Measurements from ENCODE around the gene DYTN. TPM values are rescaled to one million over a fixed set of nuclear protein-coding genes. Genes with fewer than 3 reads are reported as not detected.

DYTN gene
- total and polyA plus RNA-seq, 8 donors: not detected

- no peak for FAIRE-seq
- Histone ChIP-seq H3K27ac (no peak overlapping the region), H3K9me3 (no peaks in the 10 kb centered on the region), H3K4me3 (no peak overlapping the region), H3K36me3 (no peaks in the 10 kb centered on the region), H3K27me3 (peaks cover 0 to 4% (median 0%) of the 10 kb centered on the region in 4 donors), H3K4me1 (no peaks in the 10 kb centered on the region)
- TF ChIP-seq CTCF (IDR thresholded peaks at IDR 0.05): no peak
- whole genome bisulfite sequencing, 2 donors: 71 to 74% methylated on average over 3 of the region's 3 CpGs
- intact Hi-C loops (cut with DNase I): loop anchor here in 1 of 3 donors (10.0 kb wide), 1 partner anchor 776 kb away; no protein-coding TSS in a partner anchor
- DNase-seq: no peak
- ATAC-seq: no peak
These were observed 19.4 kb downstream of the DYTN start for GRCh38 chr2:206698811-206699210.

- intact Hi-C loops (cut with DNase I): loop anchor here in 1 of 3 donors (10.0 kb wide), 1 partner anchor 778 kb away; no protein-coding TSS in a partner anchor
- no peak for ATAC-seq
- H3K27ac ChIP-seq: no peak overlapping the region
These were observed 21.3 kb downstream of the DYTN start for GRCh38 chr2:206696910-206697309.

GRCh38 chr2:206693399-206694137 is 24.6 kb downstream of the DYTN start:
- no peak overlapping the region for H3K4me3 ChIP-seq
- intact Hi-C loops (cut with DNase I): loop anchor here in 1 of 3 donors (10.0 kb wide), 1 partner anchor 781 kb away; no protein-coding TSS in a partner anchor
- DNase-seq (peak in 2 of 6 donors; percentile 7 to 21), FAIRE-seq (peak; percentile 83), ATAC-seq (peak; percentile 46 to 86 (median 82))
- no peak overlapping the region for H3K27ac ChIP-seq
- peak; percentile 21 to 50 (median 43) for TF ChIP-seq CTCF (IDR thresholded peaks at IDR 0.05)
- no peaks in the 10 kb centered on the region for H3K9me3 ChIP-seq
- 23 to 26% methylated on average over 5 of the region's 5 CpGs for WGBS, 2 donors
- no peaks in the 10 kb centered on the region for H3K27me3 ChIP-seq
- H3K36me3 ChIP-seq: no peaks in the 10 kb centered on the region
- no peaks in the 10 kb centered on the region for H3K4me1 ChIP-seq

More at GRCh38 chr2:206696910-206697309, 21.3 kb downstream of the DYTN start:
- DNase-seq (no peak), FAIRE-seq (no peak)
- TF ChIP-seq CTCF (IDR thresholded peaks at IDR 0.05): no peak
- Histone ChIP-seq H3K9me3 (no peaks in the 10 kb centered on the region), H3K4me1 (no peaks in the 10 kb centered on the region), H3K36me3 (no peaks in the 10 kb centered on the region), H3K4me3 (no peak overlapping the region), H3K27me3 (peaks cover 0 to 4% (median 0%) of the 10 kb centered on the region in 4 donors)

GRCh38 chr2:206692971-206693370 is 25.2 kb downstream of the DYTN start:
- Histone ChIP-seq H3K27ac (no peak overlapping the region), H3K4me1 (no peaks in the 10 kb centered on the region), H3K27me3 (no peaks in the 10 kb centered on the region), H3K9me3 (no peaks in the 10 kb centered on the region), H3K4me3 (no peak overlapping the region), H3K36me3 (no peaks in the 10 kb centered on the region)
- WGBS, 2 donors: 37 to 49% methylated on average over 7 of the region's 7 CpGs
- FAIRE-seq (no peak), ATAC-seq (no peak), DNase-seq (no peak)
- no peak for TF ChIP-seq CTCF (IDR thresholded peaks at IDR 0.05)
- intact Hi-C loops (cut with DNase I): loop anchor here in 1 of 3 donors (10.0 kb wide), 1 partner anchor 782 kb away; no protein-coding TSS in a partner anchor

- no peaks in the 10 kb centered on the region for H3K36me3 ChIP-seq
- 35 to 48% methylated on average over 1 of the region's 1 CpG for WGBS, 2 donors
- FAIRE-seq (no peak), ATAC-seq (no peak), DNase-seq (no peak)
- H3K4me1 ChIP-seq: no peaks in the 10 kb centered on the region
- intact Hi-C loops (cut with DNase I): no loop called here
- H3K27me3 ChIP-seq: peaks cover 0 to 3% (median 0%) of the 10 kb centered on the region in 4 donors
- no peak for TF ChIP-seq CTCF (IDR thresholded peaks at IDR 0.05)
- H3K9me3 ChIP-seq: no peaks in the 10 kb centered on the region
- no peak overlapping the region for H3K27ac ChIP-seq
- H3K4me3 ChIP-seq: no peak overlapping the region
These were observed 29.2 kb downstream of the DYTN start for GRCh38 chr2:206688990-206689389.

Measured in pancreas (tissue), 10 donors.